COLO829 (cell line): ENCODE results near the gene SRCIN1.
"Not testable (repeated sequence)": the region's sequence is repeated elsewhere in the genome, so short reads cannot be mapped to it uniquely, and the experiment has no call there.

Experiments used
- DNase-seq: peaks from one replicate; pipeline ENCODE4 v3.0.0; 2012; ENCODE audit warnings: low spot score

Gene SRCIN1

DNA sequence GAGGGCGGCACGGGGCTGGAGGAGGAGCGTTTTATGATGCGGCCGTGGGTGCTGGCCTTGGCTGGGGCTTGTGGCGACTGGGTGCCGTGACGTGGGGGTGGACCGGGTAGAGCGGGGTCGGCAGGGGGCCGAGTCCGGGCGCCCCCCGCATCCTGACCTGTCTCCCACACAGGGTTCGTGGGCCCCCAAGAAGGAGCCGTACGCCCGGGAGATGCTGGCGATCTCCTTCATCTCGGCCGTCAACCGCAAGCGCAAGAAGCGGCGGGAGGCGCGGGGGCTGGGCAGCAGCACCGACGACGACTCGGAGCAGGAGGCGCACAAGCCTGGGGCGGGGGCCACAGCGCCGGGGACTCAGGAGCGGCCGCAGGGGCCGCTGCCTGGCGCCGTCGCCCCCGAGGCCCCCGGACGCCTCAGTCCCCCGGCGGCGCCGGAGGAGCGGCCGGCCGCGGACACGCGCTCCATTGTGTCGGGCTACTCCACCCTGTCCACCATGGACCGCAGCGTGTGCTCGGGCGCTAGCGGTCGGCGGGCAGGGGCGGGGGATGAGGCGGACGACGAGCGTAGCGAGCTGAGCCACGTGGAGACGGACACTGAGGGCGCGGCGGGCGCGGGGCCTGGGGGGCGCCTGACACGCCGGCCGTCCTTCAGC, 95.9 kb downstream of the SRCIN1 start:
- DNase-seq, result no peak

DNA sequence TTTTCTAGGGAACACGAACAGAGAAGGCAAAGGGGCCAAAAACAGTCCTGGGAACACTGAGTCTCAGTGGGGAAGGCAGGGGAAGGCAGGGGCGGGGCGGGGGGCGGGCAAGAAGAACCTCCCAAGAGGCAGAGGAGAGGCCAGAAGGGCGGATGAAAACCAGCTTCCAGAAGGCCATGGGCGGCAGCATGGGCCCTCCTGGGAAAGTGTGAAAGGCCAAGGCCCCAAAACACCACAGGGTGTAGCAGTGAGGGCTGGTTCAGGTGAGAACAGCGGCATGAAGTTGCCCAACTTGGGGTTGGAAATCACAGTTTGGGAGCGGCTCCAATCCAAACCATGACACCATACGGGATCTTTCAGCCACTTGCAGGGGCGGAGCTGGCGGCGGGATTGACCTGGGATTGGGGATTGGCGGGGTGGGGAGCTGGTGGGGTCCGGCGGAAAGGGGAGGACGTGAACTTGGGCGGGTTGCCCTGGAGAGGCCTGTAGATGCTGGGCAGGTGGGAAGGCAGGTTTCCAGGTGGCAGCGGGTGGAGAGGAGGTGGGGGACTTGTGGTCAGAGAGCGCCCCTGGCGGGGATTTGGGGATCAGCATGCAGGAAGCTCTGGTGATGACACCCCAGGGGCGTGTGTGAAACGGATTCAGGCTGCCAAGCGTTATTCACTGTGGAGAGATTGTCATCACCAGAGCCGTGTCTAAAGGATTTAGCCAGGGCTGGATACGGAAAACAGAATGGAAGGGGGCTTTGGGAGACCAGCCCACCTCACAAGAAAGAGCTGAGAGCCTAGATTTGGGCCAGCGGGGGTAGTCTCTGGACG, 96.6 kb downstream of the SRCIN1 start:
- no peak for DNase-seq

- DNase-seq, result no peak
These were observed 97.2 kb downstream of the SRCIN1 start for GRCh38 chr17:38508570-38508950.

DNA sequence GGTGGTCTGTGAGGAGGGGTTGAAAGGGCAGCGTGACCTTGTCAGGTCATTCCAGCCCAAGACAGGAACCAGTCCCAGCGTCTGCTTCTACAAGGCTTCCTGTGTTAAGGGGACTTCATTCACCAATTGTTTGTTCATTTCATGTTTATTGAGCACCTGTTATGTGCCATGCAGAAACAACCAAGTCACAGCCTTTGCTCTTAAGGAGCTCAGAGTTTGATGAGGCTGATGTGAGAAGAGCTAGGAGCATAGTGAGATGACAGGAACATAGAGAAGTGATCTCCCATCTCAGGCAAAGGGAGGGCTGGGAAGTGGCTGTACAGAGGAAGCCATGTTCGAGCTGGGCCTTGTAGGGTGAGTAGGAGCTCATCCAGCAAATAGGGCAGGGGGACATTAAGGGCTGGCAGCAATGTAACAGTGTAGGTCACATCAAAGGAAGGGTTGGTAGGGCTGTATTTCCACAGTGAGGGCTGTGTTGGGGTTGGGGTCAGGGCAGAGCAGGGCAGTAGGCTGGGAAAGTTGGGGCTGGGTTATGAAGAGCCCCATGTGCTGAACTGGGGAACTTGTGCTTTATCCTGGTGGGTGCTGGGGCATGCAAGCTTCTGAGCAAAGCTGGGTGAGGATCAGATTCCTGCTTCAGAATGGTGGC, 97.7 kb downstream of the SRCIN1 start:
- no peak for DNase-seq

- DNase-seq, result no peak
These were observed 98.3 kb downstream of the SRCIN1 start for GRCh38 chr17:38507436-38507835.

- DNase-seq, result no peak
These were observed 101.5 kb downstream of the SRCIN1 start for GRCh38 chr17:38504216-38504615.

DNA sequence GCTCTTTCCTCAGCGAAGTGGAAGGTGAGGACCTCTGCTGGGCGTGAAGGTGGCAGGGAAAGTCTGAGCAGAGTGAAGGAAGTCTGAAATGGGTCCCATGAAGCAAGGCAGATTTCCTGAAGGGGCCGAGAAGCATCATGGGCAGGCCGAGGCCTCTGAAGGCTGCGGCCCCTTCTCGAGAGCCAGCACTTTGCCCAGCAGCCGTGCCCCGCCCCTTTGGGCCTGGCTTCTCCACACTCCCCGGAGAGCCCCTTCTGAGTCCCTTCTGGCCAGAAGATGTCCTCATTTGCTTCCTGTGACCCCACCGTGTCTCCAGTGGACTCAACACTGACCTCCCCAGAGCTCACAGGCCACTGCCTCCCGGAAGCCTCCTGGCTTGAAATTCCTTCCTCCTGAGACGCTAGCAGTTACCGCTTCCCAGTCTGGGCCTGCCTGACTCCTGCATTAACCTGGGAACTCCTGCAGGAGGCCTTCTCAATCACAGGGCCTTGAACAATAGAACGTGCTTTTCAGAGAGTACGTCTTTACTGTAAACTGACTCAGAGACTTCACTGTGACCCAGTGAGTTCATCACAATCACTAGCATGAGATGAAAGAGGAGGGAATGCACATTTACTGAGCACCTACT, 102.4 kb downstream of the SRCIN1 start:
- DNase-seq, result not testable (repeated sequence)

DNA sequence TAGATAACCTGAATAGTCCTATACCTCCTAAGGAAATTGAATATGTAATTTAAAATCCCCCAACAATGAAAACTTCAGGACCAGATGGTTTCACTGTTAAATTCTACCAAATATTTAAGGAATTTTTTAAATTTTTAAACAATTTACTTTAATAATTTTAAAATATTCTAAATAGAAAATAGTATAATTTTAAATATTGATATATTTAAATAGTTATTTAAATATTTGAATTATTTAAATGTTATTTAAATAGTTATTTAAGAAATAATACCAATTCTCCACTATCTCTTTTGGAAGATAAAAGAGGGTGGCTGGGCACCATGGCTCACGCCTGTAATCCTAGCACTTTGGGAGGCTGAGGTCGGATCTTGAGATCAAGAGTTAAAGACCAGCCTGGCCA, 104.0 kb downstream of the SRCIN1 start:
- DNase-seq, result not testable (repeated sequence)

DNA sequence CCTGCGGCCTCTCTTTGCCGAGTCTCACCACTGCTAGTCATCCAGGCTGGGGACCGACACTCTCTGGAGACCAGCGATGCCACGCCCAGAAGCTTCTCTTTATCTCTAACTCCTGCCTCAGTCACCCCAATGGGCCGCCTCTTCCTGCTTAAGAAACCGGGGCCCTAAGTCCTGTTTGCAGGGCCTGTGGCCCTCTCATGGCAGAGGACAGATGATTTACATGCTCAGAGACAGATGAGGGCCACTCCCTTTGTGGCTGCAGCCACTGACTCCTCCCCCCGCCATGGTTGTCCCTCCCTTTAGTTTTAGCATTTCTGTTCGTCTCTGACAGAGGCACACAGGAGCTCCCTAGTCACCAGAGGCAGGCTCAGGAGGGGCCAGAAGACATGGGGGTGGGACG, 106.5 kb downstream of the SRCIN1 start:
- not testable (repeated sequence) for DNase-seq

- no peak for DNase-seq
These were observed 107.4 kb downstream of the SRCIN1 start for GRCh38 chr17:38498353-38498752.

GRCh38 chr17:38497656-38498055, 108.1 kb downstream of the SRCIN1 start:
- not testable (repeated sequence) for DNase-seq

GRCh38 chr17:38494152-38494551, 111.6 kb downstream of the SRCIN1 start:
- DNase-seq, result not testable (repeated sequence)

DNA sequence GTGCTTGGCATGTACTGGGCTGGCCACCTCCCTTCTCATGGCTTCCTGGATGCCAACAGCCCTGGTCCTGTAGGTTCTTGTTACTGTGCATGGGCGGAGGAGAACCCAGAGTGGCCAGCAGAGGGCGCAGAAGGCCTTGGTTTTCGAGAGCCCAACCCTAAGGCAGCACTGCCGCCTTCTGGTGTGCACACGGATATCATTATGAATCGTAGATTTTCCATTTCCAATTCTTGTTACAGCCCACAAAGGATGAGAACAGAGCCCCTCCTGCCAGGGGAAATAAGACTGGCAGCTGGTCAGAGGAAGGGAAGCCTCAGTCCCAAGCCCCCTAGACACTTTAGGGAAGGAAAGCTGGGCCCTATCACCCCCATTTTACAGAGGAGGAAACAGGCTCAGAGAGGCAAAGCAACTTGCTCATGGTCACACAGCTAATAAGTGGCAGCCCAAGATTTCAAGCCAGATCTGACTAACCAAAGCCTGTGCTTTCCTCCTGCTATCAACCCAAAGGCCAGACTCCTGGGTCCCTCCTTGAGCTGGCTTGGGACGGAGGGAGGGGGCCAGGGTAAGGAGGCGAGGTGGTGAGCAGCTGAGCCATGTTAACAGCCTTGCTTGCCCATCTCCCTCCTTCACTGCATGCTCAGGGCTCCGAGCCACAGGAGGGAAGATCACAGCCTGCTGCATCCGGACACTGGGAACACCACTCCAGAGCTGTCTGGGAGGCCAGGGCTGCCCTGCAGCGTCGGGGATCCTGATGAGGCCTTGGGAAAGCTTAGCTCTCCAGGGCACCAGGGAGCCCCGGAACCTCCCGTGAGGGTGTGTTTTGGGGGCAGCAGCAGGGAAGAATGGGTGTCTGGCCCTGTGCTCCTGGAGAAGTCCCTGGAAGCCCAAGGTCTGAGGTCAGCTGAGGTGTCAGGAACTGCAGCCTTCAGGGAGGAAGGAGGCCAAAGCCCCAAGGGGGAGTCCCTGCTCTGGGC, 113.4 kb downstream of the SRCIN1 start:
- peak; percentile 40 for DNase-seq

DNA sequence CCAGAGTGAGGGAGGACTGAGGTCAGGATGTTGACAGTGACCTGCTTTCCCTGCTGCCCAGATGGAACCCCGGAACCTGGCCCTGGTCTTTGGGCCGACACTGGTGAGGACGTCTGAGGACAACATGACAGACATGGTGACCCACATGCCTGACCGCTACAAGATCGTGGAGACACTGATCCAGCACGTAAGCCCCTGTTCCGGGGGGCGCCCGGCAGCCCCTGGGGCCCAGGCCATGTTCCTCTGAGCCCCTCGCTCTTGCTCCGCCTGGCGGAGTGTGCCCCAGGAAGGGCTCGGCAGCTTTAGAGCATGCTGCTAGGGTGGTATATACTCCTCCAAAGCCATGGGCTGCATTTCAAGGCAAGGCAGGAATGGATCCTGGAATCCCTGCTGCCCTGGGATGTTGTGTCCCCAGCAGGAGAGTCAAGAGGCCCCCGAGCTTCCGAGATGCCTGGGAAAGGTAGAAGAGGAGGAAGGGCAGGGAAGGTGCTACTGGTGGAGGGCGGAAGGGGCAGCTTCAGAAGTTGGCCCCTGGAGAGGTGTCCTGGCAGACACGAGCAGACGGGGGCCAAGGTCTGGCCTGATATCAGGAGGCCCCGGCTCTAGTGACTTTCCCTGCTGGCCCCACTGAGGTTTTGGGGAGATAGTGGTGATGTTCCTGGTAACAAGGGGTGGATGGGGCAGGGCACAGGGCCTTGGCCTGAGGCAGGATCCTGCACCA, 114.2 kb downstream of the SRCIN1 start:
- not testable (repeated sequence) for DNase-seq

DNA sequence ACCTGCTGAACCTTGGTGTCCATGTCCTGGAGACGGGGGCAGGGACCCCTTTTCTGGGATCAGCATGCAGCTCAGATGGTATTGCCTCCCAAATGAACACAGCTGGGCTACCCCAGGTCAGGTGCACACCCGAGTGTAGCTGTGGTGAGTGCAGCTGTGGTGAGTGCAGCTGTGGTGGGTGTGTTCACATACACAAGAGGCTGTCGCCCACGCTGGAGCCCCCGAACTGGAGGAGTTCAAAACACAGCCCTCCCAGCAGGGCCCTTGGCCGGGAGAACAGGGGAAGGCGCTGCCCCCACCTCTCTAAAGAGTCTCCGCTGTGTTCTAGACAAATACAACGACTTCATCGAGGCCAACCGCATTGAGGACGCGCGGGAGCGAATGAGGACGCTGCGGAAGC, 116.0 kb downstream of the SRCIN1 start:
- DNase-seq, result not testable (repeated sequence)

- DNase-seq, result not testable (repeated sequence)
These were observed 120.0 kb downstream of the SRCIN1 start for GRCh38 chr17:38485681-38486298.

DNA sequence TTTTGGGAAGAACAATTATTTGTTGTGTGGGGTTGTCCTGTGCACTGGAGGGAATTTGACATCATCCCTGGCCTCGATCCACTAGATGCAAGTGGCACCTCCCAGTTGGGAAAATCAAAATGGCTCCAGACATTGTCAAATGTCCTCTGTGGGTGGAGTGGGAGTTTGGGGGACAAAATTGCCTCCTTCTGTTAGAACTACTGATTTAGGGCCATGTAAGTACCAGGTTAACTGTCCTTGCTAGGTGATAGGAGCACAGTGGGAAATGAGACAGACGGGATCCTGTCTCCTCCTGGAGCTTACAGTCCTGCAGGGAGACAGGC, 120.6 kb downstream of the SRCIN1 start:
- DNase-seq, result no peak

GRCh38 chr17:38484242-38485145, 121.3 kb downstream of the SRCIN1 start:
- DNase-seq, result peak; percentile 53

GRCh38 chr17:38482700-38483043, 123.1 kb downstream of the SRCIN1 start:
- DNase-seq, result not testable (repeated sequence)
